K562 (cell line): ENCODE data around the gene WDR88. TPM values are rescaled to one million over a fixed set of nuclear protein-coding genes. Genes with fewer than 3 reads are reported as not detected.

Experiments used
- BACH1 ChIP-seq: fragments of 200-800 bp; sonication (Bioruptor generic); IDR thresholded peaks from 2 replicates; pipeline ENCODE4 v1.6.1; 2016; ENCODE audit warnings: missing genetic modification characterization, missing compliant biosample characterization
- CAMTA2 ChIP-seq: fragments of 250-450 bp; sonication (Bioruptor Pico); conservative IDR thresholded peaks from 2 replicates; pipeline ENCODE4 v1.5.1; 2022
- CTBP1 ChIP-seq: fragments of 450-650 bp; IDR thresholded peaks from 2 replicates; pipeline ENCODE4 v1.6.1; 2016; ENCODE audit warnings: borderline replicate concordance
- ELF2 ChIP-seq: fragments of 250-450 bp; sonication (Bioruptor Pico); IDR thresholded peaks from 2 replicates; pipeline ENCODE4 v1.5.0; 2021; ENCODE audit warnings: mild to moderate bottlenecking
- FIP1L1 ChIP-seq: fragments of 200-400 bp; formaldehyde crosslinking; IDR thresholded peaks from 2 replicates; pipeline ENCODE4 v1.6.1; 2018; ENCODE audit warnings: mild to moderate bottlenecking, low read depth, low read length; ENCODE audit not compliant: poor library complexity, severe bottlenecking
- GTF2F1 ChIP-seq: IDR thresholded peaks from 2 replicates; pipeline ENCODE4 v1.6.1; 2011; ENCODE audit warnings: low read depth, low read length, improper control_type of control experiment
- L3MBTL2 ChIP-seq: fragments of 450-650 bp; IDR thresholded peaks from 2 replicates; pipeline ENCODE4 v1.6.1; 2016; ENCODE audit warnings: mild to moderate bottlenecking, moderate library complexity
- MEF2A ChIP-seq: IDR thresholded peaks from 2 replicates; pipeline ENCODE4 v1.6.1; 2011; ENCODE audit warnings: low read depth, mild to moderate bottlenecking, low read length, moderate library complexity; ENCODE audit not compliant: control insufficient read depth
- NR2C1 ChIP-seq, 2 experiments: fragments of 450-650 bp; IDR thresholded peaks; 2 replicates each; pipeline ENCODE4 v1.6.1; 2017; ENCODE audit warnings: mild to moderate bottlenecking in 2 of 2, antibody characterized with exemption in 1 of 2, inconsistent platforms in 1 of 2, missing compliant biosample characterization in 1 of 2, missing genetic modification characterization in 1 of 2
- SMAD3 ChIP-seq: fragments of 450-650 bp; formaldehyde crosslinking; conservative IDR thresholded peaks from 2 replicates; pipeline ENCODE4 v1.4.0; 2020; ENCODE audit warnings: mild to moderate bottlenecking
- TCF3 ChIP-seq: sonication (generic); formaldehyde crosslinking; IDR thresholded peaks from 2 replicates; pipeline ENCODE4 v1.4.0; 2020; ENCODE audit warnings: mild to moderate bottlenecking, missing genetic modification reagents
- ZBTB8A ChIP-seq: fragments of 450-650 bp; IDR thresholded peaks from 2 replicates; pipeline ENCODE4 v1.6.1; 2018; ENCODE audit warnings: mild to moderate bottlenecking, moderate library complexity; ENCODE audit not compliant: partially characterized antibody
- ZC3H4 ChIP-seq: sonication (generic); formaldehyde crosslinking; IDR thresholded peaks from 2 replicates; pipeline ENCODE4 v1.9.0; 2021; ENCODE audit warnings: missing genetic modification reagents, borderline replicate concordance
- ZFP1 ChIP-seq: fragments of 450-650 bp; formaldehyde crosslinking; IDR thresholded peaks from 2 replicates; pipeline ENCODE4 v1.4.0; 2020; ENCODE audit warnings: mild to moderate bottlenecking, mixed read lengths
- ZNF384 ChIP-seq: IDR thresholded peaks from 2 replicates; pipeline ENCODE4 v1.6.1; 2012; ENCODE audit warnings: low read depth, low read length, improper control_type of control experiment
- ZNF408 ChIP-seq: fragments of 250-450 bp; sonication (Bioruptor Pico); IDR thresholded peaks from 2 replicates; pipeline ENCODE4 v1.4.0; 2020; ENCODE audit warnings: low read depth, mild to moderate bottlenecking, moderate library complexity
- ZNF507 ChIP-seq: conservative IDR thresholded peaks from 2 replicates; pipeline ENCODE4 v1.6.1; 2017; ENCODE audit warnings: missing genetic modification characterization, missing compliant biosample characterization
- ZNF764 ChIP-seq: fragments of 250-450 bp; sonication (Bioruptor Pico); IDR thresholded peaks from 2 replicates; pipeline ENCODE4 v1.4.0; 2020; ENCODE audit warnings: low read depth, mild to moderate bottlenecking, moderate library complexity
- polyA plus RNA-seq, 8 experiments: library from polyadenylated mRNA; depleted of rRNA in 4 of 8; stranded (reverse) in 5 of 8; unstranded in 3 of 8; fragments of >200 nt; fragmentation: Nextera tagmentation in 2 of 8; fragmentation: Illumina TruSeq in 1 of 8; extraction: Ambion mirVana in 2 of 8; extraction: Trizol in 1 of 8; gene quantifications; 2 replicates each; pipeline versions ENCODE4 v1.2.1 to v1.2.3, GENCODE V29; 2011 to 2014; ENCODE audit warnings: inconsistent platforms in 1 of 8, missing spikeins in 1 of 8
- total RNA-seq, 7 experiments: library from RNA; depleted of rRNA in 6 of 7; stranded (reverse); fragments of >200 nt in 6 of 7; fragmentation: Illumina TruSeq in 2 of 7; extraction: Trizol in 2 of 7; gene quantifications; 2 replicates each; pipeline versions ENCODE4 v1.2.1 to v1.2.3, GENCODE V29; 2011 to 2021; ENCODE audit warnings: low replicate concordance in 1 of 7
- TF ChIP-seq, protein P1 (sequence below): fragments of 450-650 bp; IDR thresholded peaks from 2 replicates; pipeline ENCODE4 v1.6.1; 2018; ENCODE audit warnings: mild to moderate bottlenecking, low read depth; ENCODE audit not compliant: partially characterized antibody
- TF ChIP-seq, protein P2 (sequence below): fragments of 250-450 bp; sonication (Bioruptor Pico); IDR thresholded peaks from 2 replicates; pipeline ENCODE4 v1.8.0; 2022; ENCODE audit warnings: moderate library complexity, mild to moderate bottlenecking, inconsistent platforms
- TF ChIP-seq, protein P3 (sequence below): IDR thresholded peaks from 3 replicates; pipeline ENCODE4 v1.6.1; 2011; ENCODE audit warnings: borderline replicate concordance, mild to moderate bottlenecking, moderate library complexity; ENCODE audit not compliant: insufficient read length; ENCODE audit errors: extremely low read depth
- TF ChIP-seq, protein P4 (sequence below): fragments of 200-800 bp; sonication (Bioruptor generic); IDR thresholded peaks from 2 replicates; pipeline ENCODE4 v1.6.1; 2017; ENCODE audit warnings: missing genetic modification characterization, missing compliant biosample characterization

The WDR88 gene
- total and polyA plus RNA-seq, 9 of the 15 experiments (the other 6 are each of a cell fraction or from before 2014, with no cell fraction given): 0.03 to 0.04 TPM; not detected in 7

DNA sequence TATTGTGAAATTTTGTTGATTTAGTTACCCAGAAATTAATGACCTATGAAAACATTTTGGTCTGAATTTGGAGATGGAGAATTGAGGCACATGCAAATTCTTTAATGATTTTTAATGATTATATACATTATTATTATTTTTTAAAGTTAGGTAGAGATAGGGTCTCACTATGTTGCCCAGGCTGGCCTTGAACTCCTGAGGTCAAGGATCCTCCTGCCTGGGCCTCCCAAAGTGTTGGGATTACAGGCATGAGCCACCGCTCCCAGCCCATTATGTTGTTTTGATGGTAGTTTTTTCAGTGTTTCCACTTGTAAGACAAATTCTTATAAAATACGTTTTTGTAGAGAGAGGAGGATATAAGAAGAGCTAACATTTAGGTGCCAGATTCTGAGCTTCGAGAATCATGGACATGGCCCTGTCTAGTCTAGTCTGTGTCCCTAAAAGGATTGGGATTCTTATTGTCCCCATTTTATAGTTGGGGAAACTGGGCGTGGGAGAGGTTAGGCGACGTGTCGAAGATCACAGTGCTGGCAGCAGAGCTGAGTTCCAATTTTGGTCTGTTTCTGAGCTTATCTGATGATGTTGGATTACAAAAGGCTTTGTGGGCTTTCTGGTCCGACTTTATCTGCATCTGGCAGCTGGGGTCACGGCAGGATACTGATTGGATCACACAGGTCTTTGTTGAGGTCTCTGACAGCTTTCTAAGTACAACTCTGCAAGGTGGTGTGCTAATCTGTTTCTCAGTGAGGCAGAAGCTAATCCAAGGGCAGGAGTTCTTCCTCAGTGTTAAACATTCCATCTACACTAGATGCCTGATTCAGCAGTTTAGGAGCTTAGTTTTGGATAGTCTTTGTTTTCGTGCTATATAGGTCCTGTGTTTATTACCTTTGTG, 7.5 kb upstream of the WDR88 start (continued):
- TF ChIP-seq TCF3 (CRISPR knock-in tag) (peak; percentile 96), ZBTB8A (no peak), ZFP1 (CRISPR knock-in tag) (peak; percentile 34; the same call in 1 of the 2 replicates), BACH1 (tag) (no peak), CAMTA2 (CRISPR knock-in tag) (no peak), L3MBTL2 (peak; percentile 67), ZNF408 (no peak), ZNF384 (no peak), ZC3H4 (CRISPR knock-in tag) (no peak), NR2C1 (IDR thresholded peaks at IDR 0.05) (peak; percentile 71; the same call in 1 of the 2 replicates), NR2C1 (tag; IDR thresholded peaks at IDR 0.05) (peak; percentile 81), SMAD3 (peak; percentile 40; the same call in 1 of the 2 replicates), MEF2A (no peak), GTF2F1 (no peak), CTBP1 (peak; percentile 99), ELF2 (0 out of 2 replicates have a peak, but pooled peaks have one; percentile 37), ZNF507 (no peak), FIP1L1 (no peak), ZNF764 (no peak)
- TF ChIP-seq, protein P1, sequence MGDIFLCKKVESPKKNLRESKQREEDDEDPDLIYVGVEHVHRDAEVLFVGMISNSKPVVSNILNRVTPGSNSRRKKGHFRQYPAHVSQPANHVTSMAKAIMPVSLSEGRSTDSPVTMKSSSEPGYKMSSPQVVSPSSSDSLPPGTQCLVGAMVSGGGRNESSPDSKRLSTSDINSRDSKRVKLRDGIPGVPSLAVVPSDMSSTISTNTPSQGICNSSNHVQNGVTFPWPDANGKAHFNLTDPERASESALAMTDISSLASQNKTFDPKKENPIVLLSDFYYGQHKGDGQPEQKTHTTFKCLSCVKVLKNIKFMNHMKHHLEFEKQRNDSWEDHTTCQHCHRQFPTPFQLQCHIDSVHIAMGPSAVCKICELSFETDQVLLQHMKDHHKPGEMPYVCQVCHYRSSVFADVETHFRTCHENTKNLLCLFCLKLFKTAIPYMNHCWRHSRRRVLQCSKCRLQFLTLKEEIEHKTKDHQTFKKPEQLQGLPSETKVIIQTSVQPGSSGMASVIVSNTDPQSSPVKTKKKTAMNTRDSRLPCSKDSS: no peak
- TF ChIP-seq, protein P2, sequence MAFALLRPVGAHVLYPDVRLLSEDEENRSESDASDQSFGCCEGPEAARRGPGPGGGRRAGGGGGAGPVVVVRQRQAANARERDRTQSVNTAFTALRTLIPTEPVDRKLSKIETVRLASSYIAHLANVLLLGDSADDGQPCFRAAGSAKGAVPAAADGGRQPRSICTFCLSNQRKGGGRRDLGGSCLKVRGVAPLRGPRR (CRISPR knock-in tag): no peak
- TF ChIP-seq, protein P3, sequence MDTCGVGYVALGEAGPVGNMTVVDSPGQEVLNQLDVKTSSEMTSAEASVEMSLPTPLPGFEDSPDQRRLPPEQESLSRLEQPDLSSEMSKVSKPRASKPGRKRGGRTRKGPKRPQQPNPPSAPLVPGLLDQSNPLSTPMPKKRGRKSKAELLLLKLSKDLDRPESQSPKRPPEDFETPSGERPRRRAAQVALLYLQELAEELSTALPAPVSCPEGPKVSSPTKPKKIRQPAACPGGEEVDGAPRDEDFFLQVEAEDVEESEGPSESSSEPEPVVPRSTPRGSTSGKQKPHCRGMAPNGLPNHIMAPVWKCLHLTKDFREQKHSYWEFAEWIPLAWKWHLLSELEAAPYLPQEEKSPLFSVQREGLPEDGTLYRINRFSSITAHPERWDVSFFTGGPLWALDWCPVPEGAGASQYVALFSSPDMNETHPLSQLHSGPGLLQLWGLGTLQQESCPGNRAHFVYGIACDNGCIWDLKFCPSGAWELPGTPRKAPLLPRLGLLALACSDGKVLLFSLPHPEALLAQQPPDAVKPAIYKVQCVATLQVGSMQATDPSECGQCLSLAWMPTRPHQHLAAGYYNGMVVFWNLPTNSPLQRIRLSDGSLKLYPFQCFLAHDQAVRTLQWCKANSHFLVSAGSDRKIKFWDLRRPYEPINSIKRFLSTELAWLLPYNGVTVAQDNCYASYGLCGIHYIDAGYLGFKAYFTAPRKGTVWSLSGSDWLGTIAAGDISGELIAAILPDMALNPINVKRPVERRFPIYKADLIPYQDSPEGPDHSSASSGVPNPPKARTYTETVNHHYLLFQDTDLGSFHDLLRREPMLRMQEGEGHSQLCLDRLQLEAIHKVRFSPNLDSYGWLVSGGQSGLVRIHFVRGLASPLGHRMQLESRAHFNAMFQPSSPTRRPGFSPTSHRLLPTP: no peak
- TF ChIP-seq, protein P4, sequence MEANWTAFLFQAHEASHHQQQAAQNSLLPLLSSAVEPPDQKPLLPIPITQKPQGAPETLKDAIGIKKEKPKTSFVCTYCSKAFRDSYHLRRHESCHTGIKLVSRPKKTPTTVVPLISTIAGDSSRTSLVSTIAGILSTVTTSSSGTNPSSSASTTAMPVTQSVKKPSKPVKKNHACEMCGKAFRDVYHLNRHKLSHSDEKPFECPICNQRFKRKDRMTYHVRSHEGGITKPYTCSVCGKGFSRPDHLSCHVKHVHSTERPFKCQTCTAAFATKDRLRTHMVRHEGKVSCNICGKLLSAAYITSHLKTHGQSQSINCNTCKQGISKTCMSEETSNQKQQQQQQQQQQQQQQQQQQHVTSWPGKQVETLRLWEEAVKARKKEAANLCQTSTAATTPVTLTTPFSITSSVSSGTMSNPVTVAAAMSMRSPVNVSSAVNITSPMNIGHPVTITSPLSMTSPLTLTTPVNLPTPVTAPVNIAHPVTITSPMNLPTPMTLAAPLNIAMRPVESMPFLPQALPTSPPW (CRISPR knock-in tag): no peak; the same call in 1 of the 2 replicates
